Fibroblast of the aortic adventitia (primary cell): ENCODE data around the gene SAMD4A. TPM values are rescaled to one million over a fixed set of nuclear protein-coding genes. Genes with fewer than 3 reads are reported as not detected.
A peak's percentile ranks its signal among the peaks of the same experiment; 100 is the strongest.

Experiments
- DNase-seq: peaks from one replicate; pipeline ENCODE4 v3.0.0-alpha.2; 2010; ENCODE audit warnings: low read depth
- H3K4me3 ChIP-seq: 2 replicates; pipeline ENCODE4 v1.5.1; 2011; ENCODE audit warnings: low read depth, mild to moderate bottlenecking, control low read depth, low read length, moderate library complexity
- CTCF ChIP-seq: IDR thresholded peaks from 2 replicates; pipeline ENCODE4 v1.5.1; 2011; ENCODE audit warnings: mild to moderate bottlenecking, low read length, control low read depth, inconsistent platforms; ENCODE audit not compliant: insufficient read depth
- total RNA-seq: library from RNA; depleted of rRNA; stranded (reverse); fragments of >200 nt; gene quantifications from 2 replicates; pipeline ENCODE4 v1.2.3, GENCODE V29; 2012; ENCODE audit warnings: low replicate concordance

SAMD4A gene
- total RNA-seq, 1 donor: 20.1 TPM

GRCh38 chr14:54829486-54830224 lies 262.7 kb downstream of the SAMD4A start:
- peak; percentile 11 for DNase-seq
- TF ChIP-seq CTCF: no peak
- H3K4me3 ChIP-seq: no peak overlapping the region

DNA sequence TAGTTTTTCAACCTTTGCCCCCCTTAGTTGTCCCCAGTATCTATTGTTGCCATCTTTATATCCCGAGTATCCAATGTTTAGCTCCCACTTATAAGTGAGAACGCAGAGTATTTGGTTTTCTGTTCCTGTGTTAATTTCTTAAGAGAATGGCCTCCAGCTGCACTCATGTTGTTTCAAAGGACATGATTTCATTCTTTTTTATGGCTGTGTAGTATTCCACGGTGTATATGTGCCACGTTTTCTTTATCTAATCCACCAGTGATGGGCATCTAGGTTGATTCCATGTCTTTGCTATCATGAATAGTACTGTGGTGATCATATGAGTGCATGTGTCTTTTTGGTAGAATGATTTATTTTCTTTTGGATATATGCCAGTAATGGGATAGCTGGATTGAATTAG lies 263.7 kb downstream of the SAMD4A start:
- no peak for TF ChIP-seq CTCF
- no peak for DNase-seq
- H3K4me3 ChIP-seq: no peak overlapping the region

- DNase-seq: no peak
- H3K4me3 ChIP-seq: no peak overlapping the region
- TF ChIP-seq CTCF: no peak
These were observed 267.2 kb downstream of the SAMD4A start for GRCh38 chr14:54834081-54834480.

- TF ChIP-seq CTCF: no peak
- no peak for DNase-seq
- H3K4me3 ChIP-seq: no peak overlapping the region
These were observed 267.8 kb downstream of the SAMD4A start for GRCh38 chr14:54834727-54835126.

GRCh38 chr14:54836231-54836630 lies 269.3 kb downstream of the SAMD4A start:
- H3K4me3 ChIP-seq: no peak overlapping the region
- DNase-seq: no peak
- no peak for TF ChIP-seq CTCF

DNA sequence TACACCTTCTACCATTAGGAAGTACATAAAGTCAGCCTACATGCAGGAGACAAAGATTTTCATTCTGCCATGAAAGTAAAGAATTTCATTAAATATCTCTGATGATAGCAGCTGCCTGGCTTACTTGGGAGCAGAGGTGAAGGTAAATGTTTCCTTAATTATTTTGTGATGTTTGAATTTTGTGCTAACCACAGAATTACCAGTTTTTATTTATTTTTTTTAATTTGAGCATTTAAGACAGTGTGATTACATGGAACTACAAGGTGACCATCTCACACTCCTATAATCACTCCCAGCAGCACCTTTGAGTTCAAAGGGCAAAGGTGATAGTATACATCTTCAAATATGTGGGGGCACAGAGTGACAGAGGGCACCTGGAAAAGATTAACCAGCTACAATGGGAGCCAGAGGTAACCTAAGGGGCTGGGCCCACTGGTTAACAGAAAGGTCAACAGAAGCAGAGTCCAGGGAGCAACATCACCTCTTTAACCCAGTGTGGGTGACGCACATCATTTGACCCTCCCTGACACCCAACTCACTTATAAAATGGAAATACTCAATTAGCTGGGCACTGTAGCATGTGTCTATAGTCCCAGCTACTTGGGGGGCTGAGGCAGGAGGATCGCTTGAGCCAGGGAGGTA lies 270.7 kb downstream of the SAMD4A start:
- DNase-seq: no peak
- TF ChIP-seq CTCF: no peak
- no peak overlapping the region for H3K4me3 ChIP-seq
